ENCODE data around the gene CCM2.

Gene CCM2

GRCh38 chr7:45068236-45069023 is 68.4 kb downstream of the CCM2 start:
- no peak overlapping the region for H3K27ac ChIP-seq
- TF ChIP-seq CTCF (conservative IDR thresholded peaks at IDR 0.05) (no peak), ZFX (IDR thresholded peaks at IDR 0.05) (no peak)

GRCh38 chr7:45069444-45070253 is 69.6 kb downstream of the CCM2 start:
- no peak overlapping the region for H3K27ac ChIP-seq
- TF ChIP-seq ZFX (IDR thresholded peaks at IDR 0.05) (no peak), CTCF (conservative IDR thresholded peaks at IDR 0.05) (no peak)

GRCh38 chr7:45070254-45070642 is 70.2 kb downstream of the CCM2 start:
- H3K27ac ChIP-seq = no peak overlapping the region
- no peak for TF ChIP-seq CTCF (conservative IDR thresholded peaks at IDR 0.05)
- no peak for TF ChIP-seq ZFX (IDR thresholded peaks at IDR 0.05)

GRCh38 chr7:45071528-45071927 is 71.5 kb downstream of the CCM2 start:
- TF ChIP-seq ZFX (IDR thresholded peaks at IDR 0.05) (no peak), CTCF (conservative IDR thresholded peaks at IDR 0.05) (no peak)
- H3K27ac ChIP-seq = no peak overlapping the region

GRCh38 chr7:45072131-45073030 is 72.4 kb downstream of the CCM2 start:
- TF ChIP-seq ZFX (IDR thresholded peaks at IDR 0.05) (no peak), CTCF (conservative IDR thresholded peaks at IDR 0.05) (no peak)
- H3K27ac ChIP-seq = peak overlapping the region; percentile 63

GRCh38 chr7:45073031-45073785 is 73.2 kb downstream of the CCM2 start:
- peak overlapping the region; percentile 63 for H3K27ac ChIP-seq
- TF ChIP-seq ZFX (IDR thresholded peaks at IDR 0.05) = no peak
- no peak for TF ChIP-seq CTCF (conservative IDR thresholded peaks at IDR 0.05)
